ENCODE results near the gene ERICH3.

The ERICH3 gene

GRCh38 chr1:74673351-74674111 lies at the start of gene ERICH3:
Gene ERICH3, minus strand, starts transcription at chr1:74673792. Its CDS starts 273 bp downstream, at chr1:74673519.
- DNase-seq (ENCODE audit: low spot score): peak; percentile 16

- DNase-seq (ENCODE audit: low spot score): no peak
These were observed 44.0 kb upstream of the ERICH3 start for GRCh38 chr1:74717626-74718025.

GRCh38 chr1:74716822-74717221 lies 43.2 kb upstream of the ERICH3 start:
- no peak for DNase-seq (ENCODE audit: low spot score)

GRCh38 chr1:74715806-74716205 lies 42.2 kb upstream of the ERICH3 start:
- no peak for DNase-seq (ENCODE audit: low spot score)

- no peak for DNase-seq (ENCODE audit: low spot score)
These were observed 41.6 kb upstream of the ERICH3 start for GRCh38 chr1:74715236-74715502.

GRCh38 chr1:74714429-74715235 lies 41.0 kb upstream of the ERICH3 start:
- no peak for DNase-seq (ENCODE audit: low spot score)

GRCh38 chr1:74713849-74714248 lies 40.3 kb upstream of the ERICH3 start:
- DNase-seq (ENCODE audit: low spot score): no peak

- peak; percentile 9 for DNase-seq (ENCODE audit: low spot score)
These were observed 39.3 kb upstream of the ERICH3 start for GRCh38 chr1:74712881-74713280.

- DNase-seq (ENCODE audit: low spot score): no peak
These were observed 30.0 kb upstream of the ERICH3 start for GRCh38 chr1:74703386-74704182.

- no peak for DNase-seq (ENCODE audit: low spot score)
These were observed 25.7 kb upstream of the ERICH3 start for GRCh38 chr1:74699331-74699730.

GRCh38 chr1:74697832-74698231 lies 24.2 kb upstream of the ERICH3 start:
- no peak for DNase-seq (ENCODE audit: low spot score)

- no peak for DNase-seq (ENCODE audit: low spot score)
These were observed 19.9 kb upstream of the ERICH3 start for GRCh38 chr1:74693473-74693872.

GRCh38 chr1:74690909-74691308 lies 17.3 kb upstream of the ERICH3 start:
- DNase-seq (ENCODE audit: low spot score): no peak

GRCh38 chr1:74690364-74690696 lies 16.7 kb upstream of the ERICH3 start:
- no peak for DNase-seq (ENCODE audit: low spot score)

GRCh38 chr1:74689621-74690363 lies 16.2 kb upstream of the ERICH3 start:
- peak; percentile 35 for DNase-seq (ENCODE audit: low spot score)

GRCh38 chr1:74686928-74687327 lies 13.3 kb upstream of the ERICH3 start:
- no peak for DNase-seq (ENCODE audit: low spot score)

- no peak for DNase-seq (ENCODE audit: low spot score)
These were observed 10.7 kb upstream of the ERICH3 start for GRCh38 chr1:74684301-74684700.

- DNase-seq (ENCODE audit: low spot score): no peak
These were observed 10.1 kb upstream of the ERICH3 start for GRCh38 chr1:74683656-74684055.

GRCh38 chr1:74681851-74682250 lies 8.3 kb upstream of the ERICH3 start:
- no peak for DNase-seq (ENCODE audit: low spot score)

GRCh38 chr1:74681449-74681848 lies 7.9 kb upstream of the ERICH3 start:
- DNase-seq (ENCODE audit: low spot score): no peak

GRCh38 chr1:74681001-74681400 lies 7.4 kb upstream of the ERICH3 start:
- no peak for DNase-seq (ENCODE audit: low spot score)

GRCh38 chr1:74679811-74680210 lies 6.2 kb upstream of the ERICH3 start:
- DNase-seq (ENCODE audit: low spot score): no peak

Data from AG08396 (cell line).